CD14-positive monocyte (primary cell): Measurements from ENCODE around the gene NPSR1. TPM values are rescaled to one million over a fixed set of nuclear protein-coding genes. Genes with fewer than 3 reads are reported as not detected.

Experiments
- DNase-seq, 3 donors: peaks; one replicate each; pipeline ENCODE4 v3.0.0-alpha.2; 2011 to 2022
- H2AFZ ChIP-seq: 2 replicates; pipeline ENCODE4 v1.6.0; 2012; ENCODE audit warnings: mild to moderate bottlenecking, low read depth, low read length, inconsistent platforms; ENCODE audit not compliant: insufficient read depth, poor library complexity, severe bottlenecking
- H3K27ac ChIP-seq, 2 donors: 1 replicate in 1 of 2; 2 replicates in 1 of 2; pipeline ENCODE4 v1.5.1; 2012 to 2013; ENCODE audit warnings: low read length in 2 of 2, control low read depth in 1 of 2, inconsistent platforms in 1 of 2, low read depth in 1 of 2, mild to moderate bottlenecking in 1 of 2
- H3K27me3 ChIP-seq, 2 donors: one replicate each; pipeline versions ENCODE4 v1.6.0 to v1.6.1; 2011 to 2013; ENCODE audit warnings: low read length in 2 of 2; ENCODE audit not compliant: control insufficient read depth in 2 of 2, insufficient read depth in 2 of 2
- H3K36me3 ChIP-seq, 2 donors: replicated peaks in 1 of 2; 1 replicate in 1 of 2; 2 replicates in 1 of 2; pipeline versions ENCODE4 v1.5.1 to v1.6.1; 2012 to 2013; ENCODE audit warnings: low read length in 2 of 2, control low read depth in 1 of 2, inconsistent platforms in 1 of 2, mild to moderate bottlenecking in 1 of 2; ENCODE audit not compliant: insufficient read depth in 2 of 2, control insufficient read depth in 1 of 2
- H3K4me1 ChIP-seq, 2 donors: 1 replicate in 1 of 2; 2 replicates in 1 of 2; pipeline versions ENCODE4 v1.5.1 to v1.6.1; 2012 to 2013; ENCODE audit warnings: low read length in 2 of 2, control low read depth in 1 of 2, inconsistent platforms in 1 of 2, mild to moderate bottlenecking in 1 of 2, moderate library complexity in 1 of 2; ENCODE audit not compliant: insufficient read depth in 2 of 2, control insufficient read depth in 1 of 2
- H3K4me2 ChIP-seq: replicated peaks from 2 replicates; pipeline ENCODE3; 2012; ENCODE audit warnings: low read length, moderate library complexity, mild to moderate bottlenecking; ENCODE audit not compliant: poor library complexity, severe bottlenecking; ENCODE audit errors: extremely low read depth
- H3K4me3 ChIP-seq, 3 experiments: fragments of 200-600 bp in 1 of 3; sonication (generic) in 1 of 3; replicated peaks in 1 of 3; 1 replicate in 2 of 3; 2 replicates in 1 of 3; pipeline ENCODE4 v1.5.1; 2011 to 2013; ENCODE audit warnings: low read length in 3 of 3, mild to moderate bottlenecking in 3 of 3, control low read depth in 2 of 3, low read depth in 2 of 3, inconsistent platforms in 1 of 3, moderate library complexity in 1 of 3
- H3K79me2 ChIP-seq: 2 replicates; pipeline ENCODE4 v1.6.0; 2012; ENCODE audit warnings: mild to moderate bottlenecking, control low read depth, inconsistent platforms, low read length, moderate library complexity; ENCODE audit not compliant: insufficient read depth
- H3K9ac ChIP-seq: 2 replicates; pipeline ENCODE4 v1.6.0; 2017; ENCODE audit warnings: low read length, mild to moderate bottlenecking; ENCODE audit not compliant: insufficient read depth, poor library complexity, severe bottlenecking
- H3K9me3 ChIP-seq, 2 donors: replicated peaks in 1 of 2; 1 replicate in 1 of 2; 2 replicates in 1 of 2; pipeline versions ENCODE4 v1.5.1 to v1.6.1; 2012 to 2013; ENCODE audit warnings: low read length in 2 of 2, control low read depth in 1 of 2; ENCODE audit not compliant: control insufficient read depth in 1 of 2, insufficient read depth in 1 of 2
- H4K20me1 ChIP-seq: 2 replicates; pipeline ENCODE4 v1.6.0; 2012; ENCODE audit warnings: mild to moderate bottlenecking, low read length, control low read depth, moderate library complexity; ENCODE audit not compliant: insufficient read depth
- H3K27ac Mint-ChIP-seq, 7 donors: one replicate each; pipeline ENCODE4 v1.8.0; 2020; ENCODE audit warnings: mild to moderate bottlenecking in 7 of 7, mixed read lengths in 7 of 7, moderate library complexity in 6 of 7, inconsistent platforms in 2 of 7
- H3K27me3 Mint-ChIP-seq, 3 donors: one replicate each; pipeline ENCODE4 v1.8.0; 2021 to 2022; ENCODE audit warnings: low read depth in 3 of 3, mild to moderate bottlenecking in 3 of 3, mixed read lengths in 3 of 3, moderate library complexity in 3 of 3, inconsistent platforms in 1 of 3
- H3K36me3 Mint-ChIP-seq, 2 donors: one replicate each; pipeline ENCODE4 v1.8.0; 2020; ENCODE audit warnings: mixed read lengths in 2 of 2, inconsistent platforms in 1 of 2, mild to moderate bottlenecking in 1 of 2
- H3K4me1 Mint-ChIP-seq: one replicate; pipeline ENCODE4 v1.8.0; 2020; ENCODE audit warnings: mild to moderate bottlenecking, mixed read lengths
- H3K4me3 Mint-ChIP-seq, 2 donors: one replicate each; pipeline ENCODE4 v1.8.0; 2020; ENCODE audit warnings: mild to moderate bottlenecking in 2 of 2, mixed read lengths in 2 of 2, moderate library complexity in 1 of 2
- H3K9me3 Mint-ChIP-seq, 7 donors: one replicate each; pipeline ENCODE4 v1.8.0; 2020 to 2022; ENCODE audit warnings: mixed read lengths in 7 of 7, mild to moderate bottlenecking in 6 of 7, moderate library complexity in 6 of 7, inconsistent platforms in 2 of 7
- WGBS: methylation state at CpG from one replicate; pipeline ENCODE4 v1.1.5; 2013; ENCODE audit warnings: missing lambda C conversion rate; ENCODE audit not compliant: insufficient coverage; 5-methylcytosine and 5-hydroxymethylcytosine counted together
- intact Hi-C, 2 donors: fragments of 100-400 bp; cut with micrococcal nuclease; formaldehyde crosslinking; loops; one replicate each; pipeline versions ENCODE4 v1.15.0 to v1.15.1; 2023
- polyA plus RNA-seq, 3 donors: library from polyadenylated mRNA; depleted of rRNA in 1 of 3; unstranded in 2 of 3; stranded (reverse) in 1 of 3; fragments of 300-500 nt in 2 of 3; fragments of >200 nt in 1 of 3; fragmentation: Illumina TruSeq in 2 of 3; gene quantifications; 1 replicate in 2 of 3; 2 replicates in 1 of 3; pipeline ENCODE4 v1.2.3, GENCODE V29; 2012 to 2021
- TF ChIP-seq, protein P1 (sequence below): fragments of 200-600 bp; IDR thresholded peaks from one replicate; pipeline ENCODE4 v1.8.0; 2022; ENCODE audit warnings: antibody characterized with exemption, mild to moderate bottlenecking

Gene NPSR1
- polyA plus RNA-seq, 3 donors = not detected

DNA sequence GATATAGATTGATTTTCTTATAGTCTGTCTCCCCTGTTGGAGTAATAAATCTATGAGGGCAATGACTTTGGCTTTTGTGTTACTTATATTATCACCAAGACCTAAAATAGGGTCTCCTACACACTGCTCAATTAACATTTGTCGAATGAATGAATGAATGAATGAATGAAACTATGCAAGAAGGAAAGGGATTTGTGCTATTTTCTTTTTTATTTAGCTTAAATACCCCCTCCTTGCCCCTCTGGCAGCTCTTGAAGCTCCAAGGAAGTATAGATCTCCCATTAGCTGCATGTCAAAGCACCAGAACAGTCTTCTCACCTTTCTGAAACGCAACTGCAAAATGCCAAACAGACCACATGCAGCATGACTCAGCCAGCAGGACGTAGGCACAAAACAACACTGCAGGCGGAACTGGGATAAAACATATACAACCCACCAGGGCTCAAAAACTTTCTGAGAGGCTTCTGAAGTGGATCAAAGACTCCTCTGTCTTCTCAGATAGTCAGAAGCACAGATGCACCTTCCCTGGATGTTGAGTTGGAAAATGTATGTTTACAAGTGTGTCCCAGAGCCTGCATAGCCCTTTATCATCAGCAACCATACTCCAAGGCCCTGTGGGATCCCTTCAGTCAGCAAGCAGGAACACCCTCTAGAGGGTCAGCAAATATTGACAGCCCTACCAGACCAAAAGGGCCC is 187.8 kb downstream of the NPSR1 start:
- Mint-ChIP-seq H3K4me1 (no peaks in the 10 kb centered on the region), H3K27ac (no peak overlapping the region), H3K27me3 (no peaks in the 10 kb centered on the region), H3K4me3 (no peak overlapping the region), H3K36me3 (no peaks in the 10 kb centered on the region), H3K9me3 (peaks cover 0 to 20% (median 9%) of the 10 kb centered on the region in 7 donors)
- TF ChIP-seq, protein P1, sequence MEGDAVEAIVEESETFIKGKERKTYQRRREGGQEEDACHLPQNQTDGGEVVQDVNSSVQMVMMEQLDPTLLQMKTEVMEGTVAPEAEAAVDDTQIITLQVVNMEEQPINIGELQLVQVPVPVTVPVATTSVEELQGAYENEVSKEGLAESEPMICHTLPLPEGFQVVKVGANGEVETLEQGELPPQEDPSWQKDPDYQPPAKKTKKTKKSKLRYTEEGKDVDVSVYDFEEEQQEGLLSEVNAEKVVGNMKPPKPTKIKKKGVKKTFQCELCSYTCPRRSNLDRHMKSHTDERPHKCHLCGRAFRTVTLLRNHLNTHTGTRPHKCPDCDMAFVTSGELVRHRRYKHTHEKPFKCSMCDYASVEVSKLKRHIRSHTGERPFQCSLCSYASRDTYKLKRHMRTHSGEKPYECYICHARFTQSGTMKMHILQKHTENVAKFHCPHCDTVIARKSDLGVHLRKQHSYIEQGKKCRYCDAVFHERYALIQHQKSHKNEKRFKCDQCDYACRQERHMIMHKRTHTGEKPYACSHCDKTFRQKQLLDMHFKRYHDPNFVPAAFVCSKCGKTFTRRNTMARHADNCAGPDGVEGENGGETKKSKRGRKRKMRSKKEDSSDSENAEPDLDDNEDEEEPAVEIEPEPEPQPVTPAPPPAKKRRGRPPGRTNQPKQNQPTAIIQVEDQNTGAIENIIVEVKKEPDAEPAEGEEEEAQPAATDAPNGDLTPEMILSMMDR = no peak
- intact Hi-C loops = no loop called here
- H3K27me3 ChIP-seq = no peaks in the 10 kb centered on the region
- H3K9me3 ChIP-seq = peaks cover 4 to 11% of the 10 kb centered on the region in 2 donors
- H3K79me2 ChIP-seq = no peaks in the 10 kb centered on the region
- WGBS = 60% methylated on average over 1 of the region's 4 CpGs
- no peaks in the 10 kb centered on the region for H3K36me3 ChIP-seq
- no peaks in the 10 kb centered on the region for H4K20me1 ChIP-seq
- no peak overlapping the region for H3K9ac ChIP-seq
- no peak overlapping the region for H3K4me3 ChIP-seq
- no peaks in the 10 kb centered on the region for H3K4me1 ChIP-seq
- DNase-seq = no peak
- no peak overlapping the region for H3K4me2 ChIP-seq
- H2AFZ ChIP-seq = no peak overlapping the region
- no peak overlapping the region for H3K27ac ChIP-seq

DNA sequence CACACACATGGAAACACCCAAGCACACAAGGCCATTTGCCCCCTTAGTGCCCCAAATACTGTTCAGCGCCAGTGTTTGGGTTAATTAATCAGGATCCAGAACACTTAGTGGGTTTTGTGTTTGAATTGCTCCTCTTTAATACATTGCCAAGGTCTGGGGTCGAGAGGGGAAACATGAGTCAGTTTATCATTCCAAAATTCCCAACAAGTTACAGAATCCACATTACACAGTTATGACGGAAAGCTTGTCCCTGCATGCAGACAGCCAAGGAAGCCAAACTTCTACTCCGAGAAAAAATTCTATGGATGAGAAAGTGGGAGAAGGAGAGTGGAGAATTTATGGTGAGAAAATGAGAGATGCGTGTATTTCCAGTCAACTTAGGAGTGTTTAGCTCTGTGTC is 189.0 kb downstream of the NPSR1 start:
- no peaks in the 10 kb centered on the region for H3K4me1 Mint-ChIP-seq
- H3K27ac ChIP-seq = no peak overlapping the region
- no peak overlapping the region for H3K27ac Mint-ChIP-seq
- no peaks in the 10 kb centered on the region for H3K79me2 ChIP-seq
- H3K36me3 Mint-ChIP-seq = no peaks in the 10 kb centered on the region
- H3K9me3 Mint-ChIP-seq = peaks cover 0 to 17% (median 8%) of the 10 kb centered on the region in 7 donors
- no peak overlapping the region for H3K4me2 ChIP-seq
- H2AFZ ChIP-seq = no peak overlapping the region
- H3K4me1 ChIP-seq = no peaks in the 10 kb centered on the region
- H4K20me1 ChIP-seq = no peaks in the 10 kb centered on the region
- no peak overlapping the region for H3K9ac ChIP-seq
- no peak overlapping the region for H3K4me3 Mint-ChIP-seq
- H3K27me3 ChIP-seq = no peaks in the 10 kb centered on the region
- WGBS = 93% methylated on average over 2 of the region's 5 CpGs
- intact Hi-C loops = no loop called here
- H3K4me3 ChIP-seq = no peak overlapping the region
- TF ChIP-seq, protein P1 = no peak
- H3K9me3 ChIP-seq = peaks cover 4 to 11% of the 10 kb centered on the region in 2 donors
- H3K36me3 ChIP-seq = no peaks in the 10 kb centered on the region
- no peaks in the 10 kb centered on the region for H3K27me3 Mint-ChIP-seq
- DNase-seq = no peak
